HepG2 (cell line): ENCODE results near the gene COX18. TPM values are rescaled to one million over a fixed set of nuclear protein-coding genes. Genes with fewer than 3 reads are reported as not detected.

Experiments
- ATAC-seq: fragments of 200-7000 bp; cut with Tn5 transposase; 3 replicates; pipeline ENCODE4 v1.9.1; 2020; ENCODE audit warnings: mild to moderate bottlenecking, moderate library complexity
- BruUV-seq: library from RNA; stranded (reverse); fragments of 400-500 nt; replicated peaks from 2 replicates; lab custom pipeline; 2021; lab: Mats Ljungman, UMichigan
- CTCF ChIA-PET: fragments of 300-600 bp; formaldehyde crosslinking; extraction: SDS; loops from one replicate; lab custom pipeline; 2021; ENCODE audit warnings: low total read pairs, inconsistent platforms, low intra/inter-chr PET ratio; lab: Yijun Ruan, JAX
- POLR2A ChIA-PET: fragments of 350-600 bp; sonication (Branson Sonifier 250); formaldehyde crosslinking; loops from one replicate; lab custom pipeline; 2020; ENCODE audit warnings: antibody characterized with exemption, inconsistent platforms; lab: Yijun Ruan, JAX
- DNase-seq: peaks from one replicate; pipeline ENCODE4 v3.0.0-alpha.2; 2015; ENCODE audit warnings: low spot score
- FAIRE-seq: peaks from 3 replicates; lab custom pipeline; 2011; peaks lifted over from hg19 to GRCh38; lab: Jason Lieb, UNC
- H2AFZ ChIP-seq: one replicate; pipeline ENCODE4 v1.6.1; 2011; ENCODE audit warnings: low read length, inconsistent platforms
- H3K27ac ChIP-seq: fragments of 300-600 bp; 3 replicates; pipeline ENCODE4 v1.8.0; 2011; ENCODE audit warnings: mixed run types, mild to moderate bottlenecking, mixed read lengths, low read length, inconsistent platforms; ENCODE audit not compliant: insufficient read depth; ENCODE audit errors: extremely low read length
- H3K27me3 ChIP-seq, 2 experiments: fragments of 200-600 bp in 1 of 2; 2 replicates in 1 of 2; 3 replicates in 1 of 2; pipeline versions ENCODE4 v1.6.0 to v1.8.0; 2011; ENCODE audit warnings: low read length in 2 of 2, mild to moderate bottlenecking in 2 of 2, moderate library complexity in 2 of 2, inconsistent platforms in 1 of 2; ENCODE audit not compliant: insufficient read depth in 2 of 2, control insufficient read depth in 1 of 2
- H3K36me3 ChIP-seq, 2 experiments: fragments of 200-600 bp in 1 of 2; replicated peaks in 1 of 2; 2 replicates in 1 of 2; 3 replicates in 1 of 2; pipeline versions ENCODE4 v1.5.1 to v1.8.0; 2011; ENCODE audit warnings: low read length in 2 of 2, inconsistent platforms in 1 of 2; ENCODE audit not compliant: insufficient read depth in 2 of 2, control insufficient read depth in 1 of 2
- H3K4me1 ChIP-seq: 2 replicates; pipeline ENCODE4 v1.5.1; 2012; ENCODE audit warnings: low read length, inconsistent platforms; ENCODE audit not compliant: insufficient read depth
- H3K4me2 ChIP-seq: 2 replicates; pipeline ENCODE4 v1.6.0; 2011; ENCODE audit warnings: low read depth, low read length, inconsistent platforms
- H3K4me3 ChIP-seq, 3 experiments: fragments of 200-600 bp in 1 of 3; sonication (generic), shearing (Covaris generic) in 1 of 3; replicated peaks in 1 of 3; 2 replicates each; pipeline ENCODE4 v1.5.1; 2011 to 2016; ENCODE audit warnings: low read length in 3 of 3, inconsistent platforms in 2 of 3, low read depth in 2 of 3, mild to moderate bottlenecking in 2 of 3, control low read depth in 1 of 3, mixed read lengths in 1 of 3; ENCODE audit not compliant: insufficient read depth in 1 of 3
- H3K79me2 ChIP-seq: one replicate; pipeline ENCODE4 v1.6.1; 2011; ENCODE audit warnings: low read length, inconsistent platforms; ENCODE audit not compliant: insufficient read depth
- H3K9ac ChIP-seq: 2 replicates; pipeline ENCODE4 v1.6.0; 2011; ENCODE audit warnings: mild to moderate bottlenecking, low read depth, low read length, inconsistent platforms; ENCODE audit not compliant: insufficient read depth
- H3K9me3 ChIP-seq: 2 replicates; pipeline ENCODE4 v1.5.1; 2012; ENCODE audit warnings: mild to moderate bottlenecking, low read length
- H4K20me1 ChIP-seq: 2 replicates; pipeline ENCODE4 v1.6.0; 2011; ENCODE audit warnings: inconsistent platforms, mild to moderate bottlenecking, low read length, moderate library complexity; ENCODE audit not compliant: insufficient read depth
- AGO1 ChIP-seq: fragments of 200-400 bp; formaldehyde crosslinking; IDR thresholded peaks from 2 replicates; pipeline ENCODE4 v1.6.1; 2017; ENCODE audit warnings: mild to moderate bottlenecking, low read depth, low read length, moderate library complexity; ENCODE audit not compliant: poor library complexity, severe bottlenecking
- AGO2 ChIP-seq: fragments of 200-400 bp; formaldehyde crosslinking; optimal IDR thresholded peaks from 2 replicates; pipeline ENCODE3; 2017; ENCODE audit warnings: mild to moderate bottlenecking, low read depth, low read length, moderate library complexity
- CBX1 ChIP-seq: IDR thresholded peaks from one replicate; pipeline ENCODE4 v1.6.1; 2016; ENCODE audit warnings: antibody characterized with exemption, low read depth
- PAX8 ChIP-seq: sonication (generic); formaldehyde crosslinking; IDR thresholded peaks from 2 replicates; pipeline ENCODE4 v1.8.0; 2022; ENCODE audit warnings: mild to moderate bottlenecking, missing genetic modification reagents, borderline replicate concordance
- POLR2A ChIP-seq, 2 experiments: IDR thresholded peaks; 2 replicates each; pipeline ENCODE4 v1.6.1; 2011; ENCODE audit warnings: low read depth in 2 of 2, low read length in 2 of 2, mild to moderate bottlenecking in 1 of 2, moderate library complexity in 1 of 2; ENCODE audit not compliant: insufficient read depth in 1 of 2
- RBFOX2 ChIP-seq: fragments of 200-400 bp; formaldehyde crosslinking; IDR thresholded peaks from 2 replicates; pipeline ENCODE4 v1.6.1; 2017; ENCODE audit warnings: low read depth, mild to moderate bottlenecking, low read length
- SOX13 ChIP-seq, 3 experiments: fragments of 450-650 bp in 1 of 3; sonication (generic) in 1 of 3; formaldehyde crosslinking in 1 of 3; IDR thresholded peaks in 2 of 3; conservative IDR thresholded peaks in 1 of 3; 2 replicates each; pipeline versions ENCODE4 v1.5.0 to v1.6.1; 2016 to 2020; ENCODE audit warnings: antibody characterized with exemption in 1 of 3, mild to moderate bottlenecking in 1 of 3, missing compliant biosample characterization in 1 of 3, missing genetic modification reagents in 1 of 3, moderate library complexity in 1 of 3
- ZFP90 ChIP-seq: sonication (generic); formaldehyde crosslinking; IDR thresholded peaks from 2 replicates; pipeline ENCODE4 v1.8.0; 2022; ENCODE audit warnings: missing genetic modification reagents, mild to moderate bottlenecking, inconsistent platforms, borderline replicate concordance
- ZNF225 ChIP-seq: sonication (generic); formaldehyde crosslinking; IDR thresholded peaks from 2 replicates; pipeline ENCODE4 v1.4.0; 2020; ENCODE audit warnings: mild to moderate bottlenecking, missing genetic modification reagents
- ZNF317 ChIP-seq: sonication (generic); formaldehyde crosslinking; IDR thresholded peaks from 2 replicates; pipeline ENCODE4 v1.5.0; 2020; ENCODE audit warnings: mild to moderate bottlenecking, missing genetic modification reagents
- WGBS: methylation state at CpG from one replicate; pipeline ENCODE4 v1.1.6; 2017; ENCODE audit warnings: low lambda C conversion rate; 5-methylcytosine and 5-hydroxymethylcytosine counted together
- in situ Hi-C: cut with HindIII; loops from 2 replicates; pipeline ENCODE4 v1.10.0; 2017; ENCODE audit warnings: low pct_unique_long_range_greater_than_20kb; ENCODE audit not compliant: extremely low pct_ligation_motif_present
- intact Hi-C: fragments of 100-400 bp; cut with micrococcal nuclease; formaldehyde crosslinking; loops from one replicate; pipeline ENCODE4 v1.10.0; 2022; ENCODE audit not compliant: unreplicated experiment
- polyA plus RNA-seq, 8 experiments: library from polyadenylated mRNA; depleted of rRNA in 3 of 8; stranded (reverse) in 7 of 8; unstranded in 1 of 8; fragments of >200 nt; fragmentation: Illumina TruSeq in 4 of 8; extraction: Trizol in 4 of 8; gene quantifications; 2 replicates each; pipeline versions ENCODE4 v1.2.1 to v1.2.3, GENCODE V29; 2011 to 2016; ENCODE audit warnings: low read depth in 4 of 8, missing spikeins in 1 of 8, mixed read lengths in 1 of 8; ENCODE audit not compliant: insufficient read depth in 1 of 8
- total RNA-seq, 5 experiments: library from RNA; depleted of rRNA; stranded (reverse); fragments of >200 nt; fragmentation: Illumina TruSeq; extraction: Trizol; gene quantifications; 2 replicates each; pipeline ENCODE4 v1.2.3, GENCODE V29; 2016; ENCODE audit warnings: low read depth in 1 of 5
- TF ChIP-seq, protein P1 (sequence below): sonication (generic); formaldehyde crosslinking; IDR thresholded peaks from 2 replicates; pipeline ENCODE4 v1.4.0; 2020; ENCODE audit warnings: missing genetic modification reagents
- TF ChIP-seq, protein P2 (sequence below): sonication (generic); formaldehyde crosslinking; IDR thresholded peaks from 2 replicates; pipeline ENCODE4 v1.8.1; 2023; ENCODE audit warnings: mild to moderate bottlenecking, missing genetic modification reagents, borderline replicate concordance

COX18 gene
- total and polyA plus RNA-seq, 2 of the 13 experiments (the other 11 are each of a cell fraction or from before 2014, with no cell fraction given) = 8.7 to 21.3 TPM

DNA sequence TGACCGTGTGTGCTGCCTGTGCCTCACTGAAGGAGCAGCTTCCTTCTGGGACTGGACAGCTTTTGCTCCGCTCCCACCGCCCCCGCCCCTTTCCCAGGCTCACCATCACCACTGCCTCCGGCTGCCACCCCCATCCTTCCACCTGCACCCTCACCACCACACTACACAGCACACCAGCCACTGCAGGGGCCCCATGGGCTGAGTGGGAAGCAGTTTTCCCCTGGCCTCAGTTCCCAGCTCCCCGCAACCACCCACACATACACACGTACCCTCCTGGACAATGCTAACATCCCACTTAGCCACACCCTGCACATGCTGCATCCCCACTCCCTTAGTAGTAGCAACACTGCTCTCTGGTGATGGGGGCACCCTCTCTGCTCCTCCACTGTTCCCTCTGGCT, 29.6 kb upstream of the COX18 start:
- H3K9ac ChIP-seq = no peak overlapping the region

DNA sequence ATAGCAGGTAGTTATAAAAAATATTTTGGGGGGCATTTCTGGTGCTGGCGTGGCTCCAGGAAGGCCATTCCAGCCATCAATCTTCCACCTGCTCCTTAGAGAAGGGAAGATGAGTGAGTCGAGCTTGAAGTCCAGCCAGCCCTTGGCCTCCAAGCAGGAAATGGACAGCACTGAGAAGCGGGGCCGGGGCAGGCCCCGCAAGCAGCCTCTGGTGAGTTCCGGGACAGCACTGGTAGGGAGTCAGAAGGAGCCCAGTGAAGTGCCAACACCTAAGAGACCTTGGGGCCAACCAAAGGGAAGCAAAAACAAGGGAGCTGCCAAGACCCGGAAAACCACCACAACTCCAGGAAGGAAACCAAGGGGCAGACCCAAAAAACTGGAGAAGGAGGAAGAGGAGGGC, 29.2 kb upstream of the COX18 start:
- BruUV-seq = no TSS peak
- Histone ChIP-seq H3K4me3 (no peak overlapping the region), H2AFZ (no peak overlapping the region), H4K20me1 (no peaks in the 10 kb centered on the region), H3K4me1 (peaks cover 18% of the 10 kb centered on the region), H3K27ac (no peak overlapping the region), H3K9me3 (no peaks in the 10 kb centered on the region), H3K4me2 (no peak overlapping the region), H3K9ac (no peak overlapping the region), H3K36me3 (peaks cover 8 to 63% of the 10 kb centered on the region in 2 experiments), H3K79me2 (peaks cover 29% of the 10 kb centered on the region), H3K27me3 (no peaks in the 10 kb centered on the region)
- ATAC-seq = peak; percentile 46
- no peak for FAIRE-seq
- DNase-seq = no peak
- intact Hi-C loops = no loop called here
- ChIA-PET POLR2A (no interaction called here), CTCF (no interaction called here)
- 94% methylated on average over 7 of the region's 7 CpGs for WGBS
- in situ Hi-C loops = no loop called here
- TF ChIP-seq AGO2 (peak; percentile 7), PAX8 (no peak)

More for the DNA sequence above, 29.6 kb upstream of the COX18 start:
- FAIRE-seq = no peak
- WGBS = 94% methylated on average over 7 of the region's 7 CpGs
- POLR2A ChIA-PET = no interaction called here
- ATAC-seq = peak; percentile 39
- H3K4me2 ChIP-seq = no peak overlapping the region
- in situ Hi-C loops (no loop called here), intact Hi-C loops (no loop called here)
- no peak overlapping the region for H2AFZ ChIP-seq
- no TSS peak for BruUV-seq
- CTCF ChIA-PET = no interaction called here
- peaks cover 30% of the 10 kb centered on the region for H3K79me2 ChIP-seq
- peaks cover 20% of the 10 kb centered on the region for H3K4me1 ChIP-seq
- no peaks in the 10 kb centered on the region for H4K20me1 ChIP-seq
- no peak for DNase-seq
- TF ChIP-seq CBX1 (no peak), SOX13 (IDR thresholded peaks at IDR 0.05) (no peak), SOX13 (CRISPR knock-in tag; conservative IDR thresholded peaks at IDR 0.05 in 1 of 2, IDR thresholded peaks at IDR 0.05 in 1 of 2) (no peak), ZNF317 (CRISPR knock-in tag) (no peak), ZFP90 (CRISPR knock-in tag) (no peak), AGO1 (no peak), POLR2A (IDR thresholded peaks at IDR 0.05; ENCODE audit: insufficient read depth in 1 of 2, low read depth in 2 of 2, low read length in 2 of 2) (peak; percentile 35 to 36; a peak in 2 of 4 replicates), ZNF225 (CRISPR knock-in tag) (no peak), RBFOX2 (0 out of 2 replicates have a peak, but pooled peaks have one; percentile 22), AGO2 (peak; percentile 83)
- TF ChIP-seq, protein P1, sequence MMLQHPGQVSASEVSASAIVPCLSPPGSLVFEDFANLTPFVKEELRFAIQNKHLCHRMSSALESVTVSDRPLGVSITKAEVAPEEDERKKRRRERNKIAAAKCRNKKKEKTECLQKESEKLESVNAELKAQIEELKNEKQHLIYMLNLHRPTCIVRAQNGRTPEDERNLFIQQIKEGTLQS (CRISPR knock-in tag) = no peak
- TF ChIP-seq, protein P2, sequence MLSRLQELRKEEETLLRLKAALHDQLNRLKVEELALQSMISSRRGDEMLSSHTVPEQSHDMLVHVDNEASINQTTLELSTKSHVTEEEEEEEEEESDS (CRISPR knock-in tag) = no peak
- H3K4me3 ChIP-seq = no peak overlapping the region
- H3K9me3 ChIP-seq = no peaks in the 10 kb centered on the region
- no peak overlapping the region for H3K27ac ChIP-seq
- no peaks in the 10 kb centered on the region for H3K27me3 ChIP-seq
- peaks cover 8 to 63% of the 10 kb centered on the region in 2 experiments for H3K36me3 ChIP-seq
